Stimulated activated CD8-positive, alpha-beta memory T cell treated with anti-CD3 and anti-CD28 coated beads, Interleukin-4, amount 100 ng/mL, for 4 hours (primary cell): Measurements from ENCODE around the gene MELTF.
A peak's percentile ranks its signal among the peaks of the same experiment; 100 is the strongest.

ENCODE experiments used
- DNase-seq, 2 donors: peaks; one replicate each; pipeline ENCODE4 v3.0.0-alpha.2; 2020; ENCODE audit warnings: low read depth in 2 of 2, low spot score in 1 of 2

Gene MELTF

GRCh38 chr3:197010556-197011351 is 18.9 kb downstream of the MELTF start:
- DNase-seq, result no peak

- DNase-seq, result no peak
Observed at GRCh38 chr3:197009532-197010019, 20.0 kb downstream of the MELTF start.

- DNase-seq, result no peak
Observed at GRCh38 chr3:197008436-197009209, 21.0 kb downstream of the MELTF start.

GRCh38 chr3:197007953-197008352 is 21.7 kb downstream of the MELTF start:
- no peak for DNase-seq

- no peak for DNase-seq
Observed at GRCh38 chr3:197007296-197007940, 22.2 kb downstream of the MELTF start.

- DNase-seq, result no peak
Observed at GRCh38 chr3:197006860-197007259, 22.8 kb downstream of the MELTF start.

GRCh38 chr3:197006446-197006845 is 23.2 kb downstream of the MELTF start:
- no peak for DNase-seq

GRCh38 chr3:197003461-197004385 is 25.9 kb downstream of the MELTF start:
- no peak for DNase-seq

GRCh38 chr3:197002701-197003454 is 26.7 kb downstream of the MELTF start:
- DNase-seq, result peak; percentile 54 to 71

GRCh38 chr3:197001972-197002700 is 27.5 kb downstream of the MELTF start:
- no peak for DNase-seq

- no peak for DNase-seq
Observed at GRCh38 chr3:197001106-197001971, 28.3 kb downstream of the MELTF start.

GRCh38 chr3:197000211-197000610 is 29.4 kb downstream of the MELTF start:
- no peak for DNase-seq

- DNase-seq, result no peak
Observed at GRCh38 chr3:196998966-196999760, 30.5 kb downstream of the MELTF start.

GRCh38 chr3:196997311-196997710 is 32.3 kb downstream of the MELTF start:
- no peak for DNase-seq

GRCh38 chr3:196996454-196997265 is 33.0 kb downstream of the MELTF start:
- no peak for DNase-seq

GRCh38 chr3:196995646-196996355 is 33.8 kb downstream of the MELTF start:
- no peak for DNase-seq
